HK-2 (cell line): ENCODE results near the gene KBTBD12.
"Not testable (repeated sequence)": the region's sequence is repeated elsewhere in the genome, so short reads cannot be mapped to it uniquely, and the experiment has no call there.

Experiments
- DNase-seq: peaks from one replicate; pipeline ENCODE4 v3.0.0-alpha.2; 2018; ENCODE audit not compliant: unreplicated experiment

The KBTBD12 gene, protein sequence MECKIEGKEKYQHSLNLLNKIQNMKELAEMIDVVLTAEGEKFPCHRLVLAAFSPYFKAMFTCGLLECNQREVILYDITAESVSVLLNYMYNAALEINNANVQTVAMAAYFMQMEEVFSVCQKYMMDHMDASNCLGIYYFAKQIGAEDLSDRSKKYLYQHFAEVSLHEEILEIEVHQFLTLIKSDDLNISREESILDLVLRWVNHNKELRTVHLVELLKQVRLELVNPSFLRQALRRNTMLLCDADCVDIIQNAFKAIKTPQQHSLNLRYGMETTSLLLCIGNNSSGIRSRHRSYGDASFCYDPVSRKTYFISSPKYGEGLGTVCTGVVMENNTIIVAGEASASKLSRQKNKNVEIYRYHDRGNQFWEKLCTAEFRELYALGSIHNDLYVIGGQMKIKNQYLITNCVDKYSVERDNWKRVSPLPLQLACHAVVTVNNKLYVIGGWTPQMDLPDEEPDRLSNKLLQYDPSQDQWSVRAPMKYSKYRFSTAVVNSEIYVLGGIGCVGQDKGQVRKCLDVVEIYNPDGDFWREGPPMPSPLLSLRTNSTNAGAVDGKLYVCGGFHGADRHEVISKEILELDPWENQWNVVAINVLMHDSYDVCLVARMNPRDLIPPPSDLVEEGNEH

GRCh38 chr3:127915115-127915936 lies at the start of gene KBTBD12:
KBTBD12 (plus strand) TSS chr3:127915232; CDS start chr3:127923062, 7,830 bp downstream.
- no peak for DNase-seq

- peak; percentile 33 for DNase-seq
Measured at GRCh38 chr3:127865941-127866340, 49.1 kb upstream of the KBTBD12 start.

GRCh38 chr3:127867412-127867811 lies 47.6 kb upstream of the KBTBD12 start:
- no peak for DNase-seq

DNA sequence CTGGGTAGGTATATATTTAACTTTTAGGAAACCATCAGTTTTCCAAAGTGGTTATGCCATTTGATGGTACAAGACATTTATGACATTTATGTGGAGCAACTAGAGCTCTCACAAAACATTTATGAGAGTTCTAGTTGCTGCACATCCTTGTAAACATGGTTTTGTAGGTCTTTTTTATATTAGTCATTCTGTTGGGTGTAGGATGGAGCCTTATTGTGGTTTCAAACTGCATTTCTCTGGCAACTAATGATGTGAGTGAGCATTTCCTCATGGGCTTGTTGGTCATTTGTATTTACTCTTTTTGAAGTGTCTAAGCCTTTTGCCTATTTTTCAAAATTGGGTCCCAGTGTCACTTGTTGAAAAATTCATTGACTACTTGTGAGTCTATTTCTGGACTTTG lies 47.0 kb upstream of the KBTBD12 start:
- no peak for DNase-seq

DNA sequence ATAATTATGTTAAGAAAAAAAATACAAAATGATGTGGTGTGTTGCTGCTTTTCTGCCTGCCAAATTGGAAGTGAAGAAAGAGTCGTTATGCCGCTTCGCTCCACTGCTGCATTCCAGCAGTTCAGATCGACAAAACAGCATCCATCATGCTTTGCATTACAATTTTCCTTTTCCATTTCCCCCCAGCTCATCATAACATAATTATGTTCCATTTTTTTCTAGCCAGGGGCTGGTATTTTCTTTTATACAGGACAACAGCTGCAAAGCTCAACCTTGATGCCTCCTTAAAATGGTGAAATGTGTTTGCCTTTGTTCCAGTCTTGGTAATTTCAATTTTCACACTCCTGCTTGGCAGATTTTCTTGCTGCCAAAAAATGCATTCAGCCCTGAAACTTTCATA lies 44.9 kb upstream of the KBTBD12 start:
- DNase-seq, result no peak

GRCh38 chr3:127874097-127874496 lies 40.9 kb upstream of the KBTBD12 start:
- DNase-seq, result not testable (repeated sequence)

DNA sequence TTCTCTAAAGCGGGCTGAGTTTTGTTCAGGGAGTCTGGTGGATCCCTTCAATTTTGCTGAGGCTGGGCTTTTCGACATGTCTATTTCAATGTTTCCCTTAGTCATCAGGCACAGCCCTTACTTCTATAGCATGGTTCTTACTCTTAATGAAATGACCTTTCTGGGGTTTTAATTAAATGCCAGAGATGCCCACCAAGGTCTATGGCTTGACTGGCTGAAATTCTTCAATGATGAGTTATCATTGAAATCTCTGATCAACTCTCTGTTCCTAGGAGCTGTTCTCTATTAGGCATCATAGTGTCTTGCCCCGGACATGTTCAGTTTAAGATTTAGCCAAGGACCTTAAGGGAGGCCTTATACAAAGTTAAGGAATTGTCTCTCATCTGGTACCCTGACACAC lies 33.4 kb upstream of the KBTBD12 start:
- DNase-seq, result no peak

DNA sequence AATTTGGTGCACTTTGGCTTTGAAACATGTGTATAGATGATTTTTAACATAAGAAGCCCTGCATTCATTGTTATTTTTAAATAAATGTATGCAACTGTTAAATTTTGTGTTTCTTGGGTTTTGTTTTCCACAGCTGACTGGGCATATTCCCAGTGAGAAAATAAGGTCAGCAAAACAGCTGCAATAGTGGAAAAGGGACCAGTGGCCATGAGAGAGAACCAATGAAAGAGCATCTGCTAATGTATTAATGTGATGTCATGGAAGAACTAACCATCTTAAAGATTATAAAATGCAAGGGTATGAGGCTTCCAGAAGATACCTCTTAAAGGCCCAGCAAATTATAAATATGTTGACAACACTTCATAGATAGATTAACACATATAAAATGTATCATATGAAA lies 31.0 kb upstream of the KBTBD12 start:
- DNase-seq, result no peak

GRCh38 chr3:127886231-127886955 lies 28.6 kb upstream of the KBTBD12 start:
- DNase-seq, result no peak

DNA sequence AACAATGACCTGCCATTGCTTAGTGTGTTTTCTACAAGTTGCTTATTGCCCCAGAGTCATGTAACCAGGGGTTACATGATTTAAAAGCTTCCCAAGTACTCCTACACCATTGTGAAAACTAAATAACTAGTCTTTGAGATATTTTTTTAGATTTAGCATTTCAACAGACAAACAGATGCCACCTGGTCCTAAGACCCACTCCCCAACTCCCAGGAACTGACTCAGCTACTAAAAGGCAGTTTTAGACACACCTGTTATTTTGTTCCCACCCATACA lies 28.1 kb upstream of the KBTBD12 start:
- DNase-seq, result no peak

DNA sequence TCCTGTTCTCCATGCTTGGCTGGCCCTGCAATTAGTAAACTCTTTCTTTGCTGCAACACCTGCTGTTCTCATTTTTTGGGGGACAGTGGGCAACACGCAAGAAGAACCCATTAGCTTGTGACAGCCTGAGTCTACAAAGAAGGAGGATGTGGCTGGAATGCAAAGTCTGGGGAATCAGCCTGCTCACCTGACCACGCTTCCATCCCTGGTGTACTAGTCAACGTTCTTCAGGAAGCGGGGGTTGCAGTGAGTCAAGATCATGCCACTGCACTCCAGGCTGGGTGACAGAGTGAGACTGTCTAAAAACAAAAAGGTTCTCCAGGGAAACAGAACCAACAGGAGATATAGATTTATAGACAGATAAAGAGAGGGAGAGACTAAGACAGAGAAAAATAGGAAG lies 27.7 kb upstream of the KBTBD12 start:
- peak; percentile 66 for DNase-seq

- DNase-seq, result no peak
Measured at GRCh38 chr3:127888156-127888555, 26.9 kb upstream of the KBTBD12 start.

- no peak for DNase-seq
Measured at GRCh38 chr3:127888564-127889107, 26.4 kb upstream of the KBTBD12 start.

- DNase-seq, result no peak
Measured at GRCh38 chr3:127889461-127889863, 25.6 kb upstream of the KBTBD12 start.

DNA sequence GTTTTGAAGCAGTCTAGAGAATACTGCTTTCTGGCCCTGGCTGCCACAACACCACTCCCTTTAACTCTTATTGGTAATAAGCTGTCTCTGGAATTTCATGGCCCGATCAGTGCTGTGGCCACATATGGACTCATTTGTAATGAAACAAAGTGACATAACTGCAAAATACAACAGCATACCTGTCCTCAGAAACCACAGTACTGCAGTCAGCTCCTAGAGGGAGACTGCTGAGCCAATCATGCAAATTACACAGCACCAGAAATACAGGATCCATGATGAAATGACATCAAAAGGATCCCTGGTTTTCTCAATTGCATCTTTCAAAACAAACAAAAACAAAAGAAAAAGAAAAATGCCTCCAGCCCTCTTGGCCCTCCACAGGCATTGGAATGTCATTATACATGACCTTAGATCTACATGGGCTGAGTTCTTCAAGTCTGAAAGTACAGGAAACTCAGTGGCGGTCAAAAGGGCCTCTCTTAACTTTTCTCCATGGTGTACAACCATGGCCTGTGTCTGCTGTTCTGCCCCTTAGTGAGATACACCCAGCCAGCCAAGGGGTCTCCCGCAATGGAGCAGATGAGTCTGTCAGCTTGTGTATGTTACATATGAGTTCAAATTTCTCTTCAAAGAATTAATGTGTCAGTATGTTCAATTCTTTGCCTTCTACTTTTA lies 24.9 kb upstream of the KBTBD12 start:
- peak; percentile 16 for DNase-seq

DNA sequence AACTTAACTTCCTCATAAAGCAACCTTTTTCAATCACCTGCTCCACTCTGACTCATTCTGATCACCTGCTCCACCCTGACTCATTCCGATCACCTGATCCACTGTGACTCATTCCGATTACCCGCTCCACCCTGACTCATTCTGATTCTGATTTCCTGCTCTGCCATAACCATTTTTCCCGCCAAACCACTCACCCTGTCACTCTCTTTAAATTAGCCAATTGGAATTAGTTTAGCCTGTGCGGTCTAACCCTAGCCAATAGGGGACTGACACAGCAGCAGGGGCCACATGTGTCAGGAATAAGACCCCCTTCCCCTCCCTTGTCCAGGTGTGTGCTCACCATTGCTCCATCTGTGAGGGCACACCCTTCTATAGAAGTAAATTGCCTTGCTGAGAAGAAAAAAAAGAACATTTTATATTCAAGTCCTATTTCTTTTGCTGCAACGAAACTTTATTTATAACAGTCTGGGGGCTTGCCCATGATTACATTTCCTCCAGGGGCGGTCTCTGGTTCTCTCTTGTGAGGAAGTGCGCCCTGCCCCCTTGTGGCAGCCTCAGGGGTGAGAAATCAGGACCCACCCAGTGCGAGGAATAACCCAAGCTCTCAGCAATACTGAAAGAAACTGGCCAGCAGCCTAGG lies 24.3 kb upstream of the KBTBD12 start:
- DNase-seq, result peak; percentile 72

DNA sequence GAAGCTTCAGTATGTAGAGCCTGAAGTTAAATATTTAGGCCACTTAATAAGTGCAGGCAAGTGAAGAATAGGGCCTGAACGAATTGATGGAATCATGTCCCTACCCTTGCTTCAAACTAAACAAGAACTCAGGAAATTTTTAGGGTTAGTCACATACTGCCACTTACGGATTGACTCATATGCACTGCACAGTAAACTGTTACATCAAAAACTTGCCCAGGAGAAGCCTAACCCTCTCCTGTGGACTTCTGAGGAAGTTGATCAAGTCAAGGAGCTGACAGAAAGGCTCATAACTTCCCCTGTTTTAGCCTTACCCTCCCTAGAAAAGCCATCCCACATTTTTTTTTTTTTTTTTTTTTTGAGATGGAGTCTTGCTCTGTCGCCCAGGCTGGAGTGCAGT lies 20.6 kb upstream of the KBTBD12 start:
- DNase-seq, result no peak

DNA sequence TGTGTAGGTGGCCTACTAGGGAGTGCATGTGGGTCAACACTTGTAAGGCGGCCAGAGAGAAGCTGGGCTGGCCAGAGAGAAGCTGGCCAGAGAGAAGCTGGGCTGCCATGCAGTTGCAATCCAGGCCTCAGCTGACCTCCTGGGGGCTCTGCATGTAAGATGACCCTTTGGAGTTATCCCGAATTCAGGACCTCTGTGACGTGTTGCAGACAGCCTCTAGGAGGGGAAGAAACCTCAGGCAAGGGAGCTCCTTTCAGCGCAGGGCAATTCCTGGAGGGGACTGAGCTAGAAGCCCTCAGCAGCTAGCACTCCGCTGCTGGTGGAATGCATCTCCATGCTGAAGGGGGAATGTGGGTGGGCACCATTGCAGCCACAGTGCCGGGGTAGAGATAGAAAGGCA lies 15.8 kb upstream of the KBTBD12 start:
- no peak for DNase-seq

- no peak for DNase-seq
Measured at GRCh38 chr3:127899766-127900165, 15.3 kb upstream of the KBTBD12 start.

GRCh38 chr3:127900536-127900935 lies 14.5 kb upstream of the KBTBD12 start:
- peak; percentile 23 for DNase-seq

DNA sequence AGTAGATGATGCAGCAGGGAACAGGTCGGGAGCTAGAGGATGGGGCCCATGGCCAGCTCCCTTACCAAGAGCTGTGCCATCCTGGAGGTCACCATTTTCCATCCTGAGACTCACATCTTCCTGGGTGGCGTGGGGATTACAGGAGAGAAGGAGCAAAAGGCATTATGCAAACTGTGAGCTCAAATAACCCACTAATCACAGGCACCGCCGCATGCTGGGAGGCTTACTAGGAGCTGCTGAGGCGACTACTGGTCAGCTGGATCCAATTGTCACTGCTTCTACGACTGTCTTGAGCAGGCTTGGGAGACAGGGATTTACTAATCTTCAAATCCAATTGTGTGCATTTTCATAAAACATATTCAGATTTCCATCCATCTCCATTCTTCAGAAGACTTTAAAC lies 12.5 kb upstream of the KBTBD12 start:
- no peak for DNase-seq
